ENCODE results near the gene TMEM198.
A peak's percentile ranks its signal among the peaks of the same experiment; 100 is the strongest.

The TMEM198 gene

GRCh38 chr2:219557791-219558785 is 14.3 kb downstream of the TMEM198 start:
- TF ChIP-seq POU2F2 (IDR thresholded peaks at IDR 0.05; ENCODE audit: low read depth, low read length) (no peak), POLR2AphosphoS5 (IDR thresholded peaks at IDR 0.05; ENCODE audit: low read depth, low read length) (no peak), POLR2A (IDR thresholded peaks at IDR 0.05; ENCODE audit: low read depth, low read length) (no peak), PAX5 (IDR thresholded peaks at IDR 0.05; ENCODE audit: insufficient read depth, low read length, severe bottlenecking) (no peak), TAF1 (IDR thresholded peaks at IDR 0.05; ENCODE audit: low read depth, low read length) (no peak), SPI1 (IDR thresholded peaks at IDR 0.05; ENCODE audit: low read depth, low read length) (no peak)
- FAIRE-seq: no peak
- DNase-seq (ENCODE audit: insufficient read length, low spot score): no peak

GRCh38 chr2:219559156-219559915 is 15.5 kb downstream of the TMEM198 start:
- no peak for FAIRE-seq
- TF ChIP-seq SPI1 (IDR thresholded peaks at IDR 0.05; ENCODE audit: low read depth, low read length): no peak
- no peak for TF ChIP-seq POU2F2 (IDR thresholded peaks at IDR 0.05; ENCODE audit: low read depth, low read length)
- no peak for TF ChIP-seq PAX5 (IDR thresholded peaks at IDR 0.05; ENCODE audit: insufficient read depth, low read length, severe bottlenecking)
- TF ChIP-seq POLR2AphosphoS5 (IDR thresholded peaks at IDR 0.05; ENCODE audit: low read depth, low read length): no peak
- no peak for TF ChIP-seq TAF1 (IDR thresholded peaks at IDR 0.05; ENCODE audit: low read depth, low read length)
- no peak for TF ChIP-seq POLR2A (IDR thresholded peaks at IDR 0.05; ENCODE audit: low read depth, low read length)

GRCh38 chr2:219560037-219560892 is 16.4 kb downstream of the TMEM198 start:
- FAIRE-seq: no peak
- peak; percentile 72 for DNase-seq (ENCODE audit: insufficient read length, low spot score)

More at GRCh38 chr2:219559156-219559915, 15.5 kb downstream of the TMEM198 start:
- no peak for DNase-seq (ENCODE audit: insufficient read length, low spot score)

GRCh38 chr2:219560893-219561178 is 17.0 kb downstream of the TMEM198 start:
- FAIRE-seq (no peak), DNase-seq (ENCODE audit: insufficient read length, low spot score) (no peak)
- TF ChIP-seq POLR2A (IDR thresholded peaks at IDR 0.05; ENCODE audit: low read depth, low read length) (no peak), POLR2AphosphoS5 (IDR thresholded peaks at IDR 0.05; ENCODE audit: low read depth, low read length) (no peak)

More at GRCh38 chr2:219560037-219560892, 16.4 kb downstream of the TMEM198 start:
- TF ChIP-seq POLR2AphosphoS5 (IDR thresholded peaks at IDR 0.05; ENCODE audit: low read depth, low read length): no peak
- TF ChIP-seq PAX5 (IDR thresholded peaks at IDR 0.05; ENCODE audit: insufficient read depth, low read length, severe bottlenecking): no peak
- TF ChIP-seq TAF1 (IDR thresholded peaks at IDR 0.05; ENCODE audit: low read depth, low read length): no peak
- no peak for TF ChIP-seq POLR2A (IDR thresholded peaks at IDR 0.05; ENCODE audit: low read depth, low read length)
- TF ChIP-seq SPI1 (IDR thresholded peaks at IDR 0.05; ENCODE audit: low read depth, low read length): no peak
- TF ChIP-seq POU2F2 (IDR thresholded peaks at IDR 0.05; ENCODE audit: low read depth, low read length): no peak

GRCh38 chr2:219561179-219562048 is 17.6 kb downstream of the TMEM198 start:
- no peak for FAIRE-seq
- DNase-seq (ENCODE audit: insufficient read length, low spot score): no peak
- TF ChIP-seq TAF1 (IDR thresholded peaks at IDR 0.05; ENCODE audit: low read depth, low read length) (no peak), POLR2A (IDR thresholded peaks at IDR 0.05; ENCODE audit: low read depth, low read length) (no peak), PAX5 (IDR thresholded peaks at IDR 0.05; ENCODE audit: insufficient read depth, low read length, severe bottlenecking) (no peak), POU2F2 (IDR thresholded peaks at IDR 0.05; ENCODE audit: low read depth, low read length) (no peak), SPI1 (IDR thresholded peaks at IDR 0.05; ENCODE audit: low read depth, low read length) (no peak), POLR2AphosphoS5 (IDR thresholded peaks at IDR 0.05; ENCODE audit: low read depth, low read length) (no peak)

- DNase-seq (ENCODE audit: insufficient read length, low spot score) (no peak), FAIRE-seq (no peak)
- TF ChIP-seq TAF1 (IDR thresholded peaks at IDR 0.05; ENCODE audit: low read depth, low read length): no peak
These were observed 18.5 kb downstream of the TMEM198 start for GRCh38 chr2:219562049-219563020.

- FAIRE-seq (no peak), DNase-seq (ENCODE audit: insufficient read length, low spot score) (no peak)
- TF ChIP-seq POU2F2 (IDR thresholded peaks at IDR 0.05; ENCODE audit: low read depth, low read length): no peak
- TF ChIP-seq SPI1 (IDR thresholded peaks at IDR 0.05; ENCODE audit: low read depth, low read length): no peak
- TF ChIP-seq POLR2AphosphoS5 (IDR thresholded peaks at IDR 0.05; ENCODE audit: low read depth, low read length): no peak
- no peak for TF ChIP-seq TAF1 (IDR thresholded peaks at IDR 0.05; ENCODE audit: low read depth, low read length)
- no peak for TF ChIP-seq POLR2A (IDR thresholded peaks at IDR 0.05; ENCODE audit: low read depth, low read length)
- no peak for TF ChIP-seq PAX5 (IDR thresholded peaks at IDR 0.05; ENCODE audit: insufficient read depth, low read length, severe bottlenecking)
These were observed 19.6 kb downstream of the TMEM198 start for GRCh38 chr2:219563271-219563928.

All from GM12891 (cell line).